Stimulated activated CD8-positive, alpha-beta memory T cell treated with anti-CD3 and anti-CD28 coated beads, Interleukin-7, amount 100 ng/mL, for 4 hours (primary cell): ENCODE measurements around the gene NAE1.
"Not testable (repeated sequence)": the region's sequence is repeated elsewhere in the genome, so short reads cannot be mapped to it uniquely, and the experiment has no call there.

Experiments used
- DNase-seq, 2 donors: peaks; one replicate each; pipeline ENCODE4 v3.0.0-alpha.2; 2020; ENCODE audit warnings: low read depth in 2 of 2

Gene NAE1

GRCh38 chr16:66830422-66831404 lies at the start of gene NAE1:
Gene NAE1 (minus strand): TSS chr16:66830976. CDS start chr16:66830899, 77 bp downstream.
- peak; percentile 65 to 83 for DNase-seq

- DNase-seq, result peak; percentile 29 to 42
These were observed 47.3 kb upstream of the NAE1 start for GRCh38 chr16:66878067-66878466.

GRCh38 chr16:66874079-66874775 lies 43.5 kb upstream of the NAE1 start:
- no peak for DNase-seq

- DNase-seq, result no peak
These were observed 42.9 kb upstream of the NAE1 start for GRCh38 chr16:66873685-66874055.

DNA sequence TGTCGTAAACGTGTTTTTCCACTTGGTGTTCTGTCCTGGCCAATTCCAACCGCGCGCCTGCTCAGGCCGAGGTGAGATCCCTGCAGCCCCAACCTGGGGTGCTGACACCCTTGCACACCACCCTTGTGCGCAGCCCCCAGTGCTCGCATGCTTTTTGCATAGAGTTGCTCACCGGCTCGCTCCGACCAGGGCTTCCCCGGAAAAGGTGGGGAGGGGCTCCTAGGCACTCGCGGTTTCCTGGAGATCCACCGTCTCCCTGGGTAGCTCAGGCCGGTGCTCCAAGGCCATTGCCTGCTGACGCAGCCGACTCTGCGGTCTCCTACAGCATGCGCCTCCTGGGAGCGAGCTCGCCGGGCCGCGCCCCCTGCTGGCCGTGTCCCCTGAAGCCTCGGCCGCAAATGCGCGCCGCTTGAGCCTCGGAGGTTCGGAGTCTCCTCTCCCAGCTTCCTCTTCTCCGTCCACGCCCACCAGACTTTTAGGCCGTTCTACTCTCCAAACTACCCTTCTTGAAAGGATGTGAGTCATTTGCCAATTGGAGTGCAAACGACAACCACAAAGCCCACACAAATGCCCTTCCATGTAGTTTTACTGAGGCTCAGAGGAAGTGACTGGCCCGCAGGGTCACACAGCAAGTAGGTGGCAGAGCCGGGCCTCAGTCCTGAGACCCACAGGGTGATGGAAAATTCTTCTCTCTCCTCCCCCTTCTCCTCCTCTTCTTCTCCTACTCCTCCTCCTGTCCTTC lies 42.3 kb upstream of the NAE1 start:
- peak; percentile 85 to 86 for DNase-seq

DNA sequence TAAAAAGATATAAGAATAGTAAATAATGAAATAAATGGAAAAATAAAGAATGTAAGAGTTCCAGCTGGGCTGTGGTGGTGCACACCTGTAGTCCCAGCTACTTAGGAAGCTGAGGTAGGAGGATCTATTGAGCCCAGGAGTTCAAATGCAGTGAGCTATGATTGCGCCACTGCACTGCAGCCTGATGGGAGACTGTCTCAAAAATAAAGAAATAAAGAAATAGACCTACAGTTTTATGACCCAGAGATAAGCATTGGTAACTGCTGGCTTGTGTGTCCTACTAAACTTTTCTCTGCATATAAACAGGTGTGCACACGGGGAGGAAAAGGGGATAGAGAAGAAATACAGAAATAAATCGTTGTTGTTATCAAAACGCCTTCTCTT lies 41.8 kb upstream of the NAE1 start:
- no peak for DNase-seq

GRCh38 chr16:66871840-66872239 lies 41.1 kb upstream of the NAE1 start:
- no peak for DNase-seq

GRCh38 chr16:66871363-66871762 lies 40.6 kb upstream of the NAE1 start:
- DNase-seq, result not testable (repeated sequence)

DNA sequence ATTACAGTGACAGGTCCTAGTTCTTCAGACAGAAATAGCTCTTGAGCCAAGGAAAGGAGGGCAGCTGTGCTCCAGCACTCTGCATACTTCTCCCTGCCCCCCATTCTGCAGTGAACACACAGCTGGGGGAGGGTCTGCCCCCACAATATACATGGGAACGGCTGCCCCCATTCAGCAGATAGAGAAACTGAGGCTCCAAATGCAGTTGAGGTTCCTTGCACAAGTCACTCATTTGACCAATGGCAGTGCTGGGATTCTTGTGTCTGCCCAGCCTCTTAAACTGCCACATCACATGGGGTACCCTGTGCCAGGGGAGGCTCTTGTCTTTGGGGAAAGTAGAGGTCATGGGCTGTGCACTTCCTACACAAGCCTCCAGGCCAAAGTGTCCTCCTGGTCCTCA lies 38.6 kb upstream of the NAE1 start:
- no peak for DNase-seq

DNA sequence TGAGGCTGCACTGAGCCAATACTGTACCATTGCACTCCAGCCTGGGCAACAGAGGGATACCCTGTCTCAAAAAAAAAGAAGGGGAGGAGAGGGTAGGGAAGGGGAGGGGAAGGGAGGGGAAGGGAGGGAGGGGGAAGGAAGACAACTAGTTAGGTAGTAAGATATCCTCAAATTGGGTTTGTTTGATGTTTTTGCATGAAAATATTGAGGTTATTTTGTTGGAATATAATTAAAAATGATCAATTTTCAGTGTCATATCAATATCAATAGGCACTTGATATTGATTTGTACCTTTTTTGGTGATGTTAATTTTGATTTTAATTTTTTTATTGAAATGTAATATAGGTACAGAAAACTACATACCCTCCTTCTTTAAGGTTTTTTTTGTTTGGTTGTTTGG lies 32.9 kb upstream of the NAE1 start:
- no peak for DNase-seq

- no peak for DNase-seq
These were observed 31.3 kb upstream of the NAE1 start for GRCh38 chr16:66862023-66862520.

- no peak for DNase-seq
These were observed 28.8 kb upstream of the NAE1 start for GRCh38 chr16:66859397-66860068.

- DNase-seq, result no peak
These were observed 28.1 kb upstream of the NAE1 start for GRCh38 chr16:66858740-66859396.

- DNase-seq, result no peak
These were observed 26.7 kb upstream of the NAE1 start for GRCh38 chr16:66857437-66857836.

DNA sequence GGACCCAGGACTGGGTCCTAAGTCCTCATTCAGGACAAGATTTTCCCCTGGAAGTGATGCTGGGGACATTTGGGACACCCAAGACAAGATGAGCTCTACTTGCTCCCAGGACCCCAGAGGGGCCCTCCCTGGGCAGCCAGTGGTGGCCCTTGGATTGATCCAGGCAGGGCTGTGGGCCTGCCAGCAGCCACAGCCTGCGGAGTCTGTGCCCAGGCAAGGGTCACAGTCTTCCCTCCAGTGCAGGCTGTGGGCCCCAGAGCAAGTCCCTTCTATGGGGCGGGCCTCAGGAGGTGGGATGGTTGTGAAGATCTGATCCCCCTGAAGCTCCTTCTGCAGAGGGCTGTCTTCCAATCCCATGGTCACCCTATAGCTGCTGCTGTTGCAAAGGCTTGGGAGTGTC lies 26.0 kb upstream of the NAE1 start:
- DNase-seq, result no peak

- DNase-seq, result no peak
These were observed 25.5 kb upstream of the NAE1 start for GRCh38 chr16:66856184-66856730.

DNA sequence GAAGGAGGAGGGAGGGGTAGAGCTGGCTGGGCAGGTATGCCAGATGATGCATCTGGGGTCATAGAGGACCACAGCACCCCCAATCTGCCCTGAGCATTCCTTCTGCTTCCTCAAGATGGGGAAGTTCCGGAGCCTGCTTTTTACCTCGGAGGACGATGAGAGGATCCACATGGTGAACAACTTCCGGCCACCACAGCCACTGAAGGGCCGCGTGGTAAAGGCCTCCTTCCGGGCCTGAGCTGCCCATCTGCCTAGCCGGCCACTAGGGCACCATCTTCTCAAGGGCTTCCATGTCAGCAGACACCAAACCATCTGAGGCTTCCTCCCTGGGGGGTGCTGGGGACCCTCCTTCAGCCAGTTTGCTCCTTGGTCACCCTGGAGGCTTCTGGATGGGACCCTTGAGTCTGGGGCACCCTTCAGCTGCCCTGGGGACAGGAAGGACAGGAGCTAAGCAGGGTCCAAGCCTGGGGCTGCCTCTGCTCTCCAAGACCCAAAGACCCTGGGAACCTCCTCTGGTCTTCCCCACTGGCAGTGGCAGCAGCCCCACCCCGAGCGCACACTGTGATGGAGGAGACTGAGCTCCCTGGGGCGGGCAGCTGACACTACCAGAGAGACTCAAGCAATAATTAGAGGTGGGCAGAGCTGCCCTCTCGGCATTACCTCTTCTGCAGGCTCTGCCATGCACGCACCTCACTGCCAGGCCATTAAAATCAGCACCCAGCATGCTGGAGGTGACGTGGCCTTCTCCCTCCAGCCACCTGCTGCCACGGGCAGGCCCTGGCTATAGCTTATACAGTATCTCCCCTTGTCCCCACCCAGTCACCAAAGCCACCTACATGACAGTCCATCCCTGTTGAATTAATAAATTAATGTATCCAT lies 22.7 kb upstream of the NAE1 start:
- DNase-seq, result no peak

DNA sequence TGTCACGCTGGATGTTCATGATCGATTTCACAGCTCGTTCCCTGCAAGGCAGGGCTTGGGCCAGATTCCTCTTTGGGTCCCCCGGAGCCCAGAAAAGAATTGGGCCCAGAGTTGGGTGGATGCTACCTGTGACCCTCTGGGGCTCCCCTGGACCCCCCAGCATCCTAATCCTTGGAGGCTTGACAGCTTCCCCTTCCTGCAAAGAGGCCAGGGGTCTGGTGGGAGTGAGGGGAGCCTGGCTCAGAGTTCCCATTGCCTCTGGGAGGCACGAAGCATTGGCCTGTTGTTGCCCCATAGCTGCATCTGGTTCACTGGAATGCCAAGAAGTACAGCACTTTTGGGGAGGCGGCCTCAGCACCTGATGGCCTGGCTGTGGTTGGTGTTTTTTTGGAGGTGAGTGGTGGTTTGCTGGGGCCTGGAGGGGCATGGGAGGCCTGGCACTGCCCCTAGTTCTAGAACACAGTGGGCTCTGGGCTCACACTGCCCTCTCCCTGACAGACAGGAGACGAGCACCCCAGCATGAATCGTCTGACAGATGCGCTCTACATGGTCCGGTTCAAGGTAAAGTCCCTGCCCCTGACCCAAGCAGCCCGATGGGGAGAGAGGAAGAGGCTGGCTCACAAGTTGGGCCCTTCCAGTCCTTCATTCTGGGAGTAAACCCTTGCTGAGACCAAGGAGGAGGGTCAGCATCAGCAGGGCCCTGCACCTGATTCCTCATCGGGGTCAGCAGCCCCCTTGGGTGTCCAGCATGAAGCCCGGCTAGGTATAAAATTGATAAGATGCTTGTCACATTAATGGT lies 20.6 kb upstream of the NAE1 start:
- no peak for DNase-seq
